ENCODE results near the gene MLEC.
"Not testable (repeated sequence)": the region's sequence is repeated elsewhere in the genome, so short reads cannot be mapped to it uniquely, and the experiment has no call there.

Gene MLEC

DNA sequence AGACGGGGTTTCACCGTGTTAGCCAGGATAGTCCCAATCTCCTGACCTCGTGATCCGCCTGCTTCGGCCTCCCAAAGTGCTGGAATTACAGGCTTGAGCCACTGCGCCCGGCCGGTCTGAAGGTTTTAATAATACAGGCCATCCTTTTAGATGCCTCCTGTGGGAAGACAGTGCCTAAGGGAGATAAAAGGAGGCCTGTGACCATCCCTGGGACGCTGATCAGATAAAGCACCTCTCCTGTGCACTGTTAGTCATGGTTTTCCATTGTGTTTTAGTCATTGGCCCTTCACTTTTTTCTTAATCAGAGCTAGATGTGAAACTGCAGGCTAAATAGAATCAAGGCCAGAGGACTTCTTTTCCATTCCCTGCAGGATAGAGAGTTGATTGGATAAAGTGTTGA, 31.1 kb downstream of the MLEC start:
- FAIRE-seq = no peak
- DNase-seq (ENCODE audit: extremely low spot score, insufficient read length, low read depth) = no peak

DNA sequence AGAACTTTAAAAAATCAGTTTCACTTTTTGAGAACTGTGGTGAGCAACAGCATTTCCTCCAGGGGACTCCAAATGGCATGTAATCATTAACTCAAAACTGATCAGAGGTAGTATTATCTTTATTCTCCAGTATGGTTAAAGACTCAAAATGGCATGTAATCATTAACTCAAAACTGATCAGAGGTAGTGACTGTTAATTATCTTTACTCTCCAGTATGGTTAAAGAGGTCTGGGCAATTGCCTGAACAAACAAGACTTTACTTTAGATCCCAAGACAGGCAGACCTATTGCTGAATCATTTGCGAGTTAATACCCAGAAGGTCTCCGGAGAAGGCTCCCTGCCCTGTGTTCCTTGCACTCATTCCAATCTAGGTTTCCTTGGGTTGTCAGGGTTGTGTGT, 32.1 kb downstream of the MLEC start:
- FAIRE-seq = peak; percentile 93

DNA sequence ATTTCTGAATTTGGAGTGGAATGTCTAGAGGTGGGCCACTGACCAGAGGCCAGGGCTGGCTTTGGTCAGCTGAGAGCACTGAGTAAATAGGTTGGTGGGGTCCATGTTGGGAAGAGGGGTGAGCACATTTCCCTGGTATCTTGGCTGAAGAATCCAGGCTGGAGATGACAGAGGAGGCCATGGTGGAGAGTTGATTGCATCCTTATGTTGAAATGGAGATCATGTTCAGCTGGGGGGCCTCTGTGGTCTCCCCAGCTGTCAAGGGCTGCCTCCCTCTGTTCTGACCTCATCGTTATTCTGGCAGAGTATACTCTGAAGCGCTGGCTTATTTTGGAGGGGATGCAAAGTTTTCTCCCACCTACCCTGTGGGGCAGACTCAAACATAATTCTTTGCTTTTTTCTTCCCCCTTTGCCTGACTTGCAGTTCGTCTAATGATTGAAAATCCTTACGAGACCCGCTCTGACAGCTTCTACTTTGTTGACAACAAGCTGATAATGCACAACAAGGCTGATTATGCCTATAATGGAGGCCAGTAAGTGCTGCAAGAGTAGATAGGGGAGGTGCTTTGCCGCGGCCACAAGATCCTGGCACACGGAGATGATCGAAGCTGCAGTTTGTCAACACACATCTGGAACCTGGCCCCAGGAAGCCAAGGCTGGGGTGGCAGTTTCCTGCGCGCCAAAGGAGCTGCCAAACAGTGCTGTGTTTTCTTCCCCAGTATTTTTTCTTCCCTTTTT, 32.7 kb downstream of the MLEC start:
- DNase-seq (ENCODE audit: extremely low spot score, insufficient read length, low read depth) (no peak), FAIRE-seq (no peak)

More for the DNA sequence above, 32.1 kb downstream of the MLEC start:
- DNase-seq (ENCODE audit: extremely low spot score, insufficient read length, low read depth) = no peak

DNA sequence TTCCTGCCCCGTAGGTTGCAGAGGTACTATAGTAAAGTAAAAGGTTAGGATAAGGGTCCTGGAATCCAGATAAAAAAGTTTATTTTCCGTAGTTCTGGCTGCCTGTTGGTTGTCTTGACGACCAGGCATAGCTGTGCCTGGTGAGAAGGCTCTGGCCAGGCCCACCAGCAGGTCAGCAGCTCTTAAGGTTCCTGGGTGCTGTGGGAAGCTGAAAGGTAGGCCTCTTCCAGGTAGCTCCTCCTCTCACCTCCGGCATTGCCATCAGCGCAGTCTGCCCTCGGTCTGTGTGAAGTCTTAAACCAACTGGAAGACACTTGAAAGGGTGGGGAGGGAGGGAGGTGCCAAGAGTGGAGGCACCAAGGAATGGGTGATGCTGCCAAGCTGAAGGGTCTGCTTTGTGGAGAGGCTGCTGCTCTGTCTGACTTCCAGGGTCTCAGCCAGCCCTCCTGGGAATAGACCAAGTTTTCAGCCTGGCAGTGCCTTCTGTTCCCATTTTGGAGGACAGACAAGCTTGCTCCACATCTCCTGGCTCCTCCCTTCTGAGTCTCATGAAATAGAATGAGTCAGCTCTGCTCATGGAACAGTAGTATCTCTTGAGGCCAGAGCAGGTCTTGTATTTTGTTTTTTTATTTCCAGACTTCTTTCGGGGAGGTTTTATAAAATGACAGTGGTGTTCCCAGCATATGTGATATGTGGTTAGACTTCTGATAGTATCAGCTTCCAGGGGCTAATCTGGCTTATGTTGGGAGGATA, 33.5 kb downstream of the MLEC start:
- DNase-seq (ENCODE audit: extremely low spot score, insufficient read length, low read depth) = no peak
- FAIRE-seq = no peak

DNA sequence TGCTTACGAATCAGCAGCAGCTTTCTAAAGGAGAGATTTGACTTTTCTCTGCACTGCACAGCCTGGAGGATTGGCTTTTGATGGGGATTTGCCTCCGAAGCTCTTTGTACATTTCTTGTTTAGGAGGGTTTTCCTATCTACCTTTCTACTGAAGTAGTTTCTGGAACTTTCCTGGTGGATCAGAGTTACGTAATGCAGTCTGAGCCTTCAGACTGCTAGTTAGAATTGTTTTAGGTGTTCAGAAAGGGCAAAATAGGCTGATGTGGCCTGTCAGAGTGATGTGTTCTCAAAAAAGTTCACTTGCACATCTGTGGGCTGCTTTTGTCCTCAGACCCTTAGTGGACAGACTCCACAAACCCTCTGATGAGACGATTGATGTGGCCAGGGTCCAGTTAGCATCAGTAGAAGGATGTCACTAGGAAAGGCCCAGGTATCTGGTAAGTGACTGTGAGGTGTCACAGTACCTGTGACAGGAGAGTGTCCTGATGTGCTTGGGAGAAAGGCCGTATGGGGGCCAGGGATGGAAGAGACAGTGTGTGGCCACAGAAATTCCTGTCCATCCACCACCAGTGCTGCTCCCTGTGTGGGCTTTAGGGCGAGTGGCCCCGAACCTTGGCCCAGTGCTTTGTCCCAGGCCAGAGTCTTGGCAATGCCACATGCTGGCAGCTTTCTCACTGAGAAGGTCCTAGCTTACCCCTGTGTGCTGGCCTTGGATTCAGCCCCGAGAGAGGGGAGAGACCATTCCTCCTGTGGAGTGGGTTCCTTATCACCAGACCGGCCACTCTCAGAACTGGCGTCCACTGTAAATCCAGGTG, 34.2 kb downstream of the MLEC start:
- FAIRE-seq (no peak), DNase-seq (ENCODE audit: extremely low spot score, insufficient read length, low read depth) (no peak)

DNA sequence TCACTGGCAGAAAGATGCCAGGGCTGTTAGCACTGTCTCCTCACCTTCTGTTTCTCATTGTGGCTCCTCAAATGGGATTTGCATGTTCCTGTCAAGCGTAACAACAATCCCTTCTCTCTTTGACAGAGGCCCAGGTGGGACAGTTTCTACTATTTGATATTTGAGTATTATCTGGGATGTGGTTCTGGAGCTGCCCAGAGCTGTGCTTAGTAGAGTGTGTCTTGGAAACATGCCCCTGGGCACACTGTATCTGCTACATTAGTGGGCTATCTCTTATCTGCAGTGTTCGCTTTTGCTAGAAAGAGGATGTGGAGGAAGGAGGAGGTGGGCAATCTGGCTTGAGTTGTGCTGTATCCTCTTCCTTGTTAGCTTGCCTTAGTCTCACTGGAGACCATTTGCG, 34.9 kb downstream of the MLEC start:
- DNase-seq (ENCODE audit: extremely low spot score, insufficient read length, low read depth) (no peak), FAIRE-seq (peak; percentile 38)

DNA sequence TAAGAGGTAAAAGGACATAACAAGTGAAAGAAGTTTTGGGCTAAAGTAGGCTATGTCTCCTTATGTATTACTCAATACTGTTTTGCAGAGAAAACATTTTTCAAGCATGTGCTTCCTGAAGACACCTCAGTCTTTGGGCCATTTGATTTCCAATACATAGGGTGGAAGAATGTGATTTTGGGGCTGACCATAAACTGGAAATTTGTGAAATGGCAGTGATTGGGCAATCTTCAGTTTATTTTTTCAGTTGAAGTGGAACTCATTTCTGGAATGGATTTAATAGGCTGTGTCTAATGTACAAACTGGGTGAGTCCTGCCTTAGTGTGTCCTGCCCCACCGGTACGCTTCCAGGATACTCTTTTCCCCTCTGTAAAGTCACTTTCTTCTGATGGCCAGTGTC, 35.8 kb downstream of the MLEC start:
- no peak for DNase-seq (ENCODE audit: extremely low spot score, insufficient read length, low read depth)
- no peak for FAIRE-seq

DNA sequence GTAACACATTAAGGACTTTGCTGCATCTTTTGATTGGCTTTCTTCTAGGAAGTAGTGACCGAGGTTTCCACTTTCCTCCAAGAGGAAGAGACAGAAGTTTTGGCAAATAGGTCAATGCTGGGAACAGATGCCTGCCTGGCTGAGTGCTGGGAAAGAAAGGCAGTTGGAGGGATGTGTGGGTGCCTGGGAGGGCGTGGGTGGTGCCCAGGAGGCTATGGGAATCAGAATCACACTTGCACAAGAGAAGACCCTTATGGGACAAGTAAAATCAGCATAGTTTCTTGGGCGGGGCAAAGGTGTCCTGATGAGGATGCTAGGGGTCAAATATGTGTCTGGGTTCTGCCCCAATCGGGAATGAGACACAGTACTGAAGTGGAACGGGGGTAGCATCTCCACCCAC, 37.8 kb downstream of the MLEC start:
- FAIRE-seq (no peak), DNase-seq (ENCODE audit: extremely low spot score, insufficient read length, low read depth) (no peak)

DNA sequence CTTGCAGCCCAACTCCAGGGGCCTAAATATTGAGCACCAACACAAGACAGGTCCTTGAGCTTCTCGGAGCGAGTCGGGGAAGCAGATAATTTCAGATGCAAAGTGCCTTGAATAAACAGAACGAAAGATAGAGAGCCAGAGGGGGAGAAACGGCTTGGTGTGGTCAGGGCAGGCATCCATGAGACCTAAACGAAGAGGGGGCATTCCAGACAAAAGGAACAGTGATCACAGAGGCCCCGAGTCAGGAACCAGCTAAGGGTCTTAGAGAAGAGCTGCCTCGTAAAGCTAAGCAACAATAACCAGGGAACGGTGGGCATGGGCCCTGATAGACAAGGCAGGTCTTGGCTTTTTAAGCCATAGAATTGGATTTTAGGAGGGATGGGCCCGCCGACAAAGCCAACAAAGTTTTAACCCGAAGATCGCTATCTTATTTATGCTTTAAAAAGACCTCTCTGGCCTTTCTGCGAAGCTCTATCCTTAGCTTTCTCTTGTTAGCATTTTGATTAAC, 38.3 kb downstream of the MLEC start:
- DNase-seq (ENCODE audit: extremely low spot score, insufficient read length, low read depth) (no peak), FAIRE-seq (no peak)

DNA sequence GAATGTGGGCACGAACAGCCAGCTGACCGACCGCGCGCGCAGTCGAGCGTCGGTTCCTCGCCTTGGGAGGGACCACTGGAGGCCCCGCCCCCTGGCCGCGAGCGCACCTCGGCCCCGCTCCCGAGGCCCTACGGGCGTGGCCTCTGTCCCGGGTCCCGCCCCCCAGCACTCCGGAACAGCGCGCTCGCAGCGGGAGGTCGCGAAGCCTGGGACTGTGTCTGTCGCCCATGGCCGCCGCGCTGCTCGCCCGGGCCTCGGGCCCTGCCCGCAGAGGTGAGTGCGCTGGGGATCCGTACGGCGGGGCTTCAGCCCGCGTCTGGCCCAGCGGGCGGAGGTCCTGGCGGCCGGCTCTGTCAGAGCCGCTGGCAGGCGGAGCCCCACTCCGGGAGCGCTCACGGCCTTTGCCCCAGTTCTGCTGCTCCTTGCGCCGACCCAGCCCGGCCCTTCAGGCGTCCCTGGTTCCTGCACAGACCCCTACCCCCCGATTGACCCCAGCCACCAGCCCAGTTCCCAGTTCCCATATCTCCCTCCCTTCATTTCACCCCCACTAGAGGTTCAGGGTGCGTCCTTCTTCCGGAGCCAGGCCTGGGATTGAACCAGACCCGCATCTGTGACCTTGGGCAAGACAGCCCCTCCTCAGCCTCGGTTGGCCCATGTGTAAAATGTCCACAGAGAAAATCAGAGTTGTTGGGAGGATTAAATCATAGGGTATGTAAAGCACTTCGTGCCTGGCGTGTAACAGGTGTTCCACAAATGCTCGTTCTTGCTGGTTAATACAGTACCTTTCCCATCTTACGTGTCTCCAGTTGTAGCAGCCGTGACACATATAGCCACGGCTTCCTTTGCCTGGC, 38.9 kb downstream of the MLEC start, which contains the start of gene ACADS:
Gene ACADS, plus strand, starts transcription at position 168 of the 851 bp plus-strand sequence. Its CDS starts 60 bp downstream, at position 228.
- DNase-seq (ENCODE audit: extremely low spot score, insufficient read length, low read depth) = peak; percentile 99

DNA sequence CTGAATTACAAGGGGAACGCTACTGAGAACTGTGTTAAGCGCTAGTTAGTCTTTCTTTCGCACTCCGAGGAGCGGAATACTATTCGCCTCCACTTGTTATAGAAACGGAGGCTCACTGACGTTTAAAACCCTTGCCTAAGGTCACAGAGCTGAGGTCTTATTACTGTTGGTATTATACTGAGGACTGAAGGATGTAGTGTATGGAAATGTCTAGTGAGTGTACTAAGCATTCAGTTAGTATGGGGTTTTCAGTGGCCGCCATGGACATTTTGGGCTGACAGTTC, 39.5 kb downstream of the MLEC start:
- FAIRE-seq (no peak), DNase-seq (ENCODE audit: extremely low spot score, insufficient read length, low read depth) (no peak)

More for the DNA sequence above, 38.9 kb downstream of the MLEC start, which contains the start of gene ACADS:
- peak; percentile 87 for FAIRE-seq

DNA sequence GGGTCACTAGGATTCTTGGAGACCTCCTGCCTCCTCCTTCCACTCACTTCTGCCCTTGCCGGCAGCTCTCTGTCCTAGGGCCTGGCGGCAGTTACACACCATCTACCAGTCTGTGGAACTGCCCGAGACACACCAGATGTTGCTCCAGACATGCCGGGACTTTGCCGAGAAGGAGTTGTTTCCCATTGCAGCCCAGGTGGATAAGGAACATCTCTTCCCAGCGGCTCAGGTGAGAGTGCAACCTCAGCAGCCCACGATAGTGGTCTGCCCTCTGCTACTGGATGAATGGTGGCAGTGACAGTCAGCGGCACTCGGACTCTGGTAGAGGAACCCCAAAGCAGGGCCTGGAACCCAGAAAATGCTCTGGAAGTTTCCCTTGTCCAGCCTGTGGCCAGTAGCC, 40.0 kb downstream of the MLEC start:
- FAIRE-seq = no peak
- no peak for DNase-seq (ENCODE audit: extremely low spot score, insufficient read length, low read depth)

DNA sequence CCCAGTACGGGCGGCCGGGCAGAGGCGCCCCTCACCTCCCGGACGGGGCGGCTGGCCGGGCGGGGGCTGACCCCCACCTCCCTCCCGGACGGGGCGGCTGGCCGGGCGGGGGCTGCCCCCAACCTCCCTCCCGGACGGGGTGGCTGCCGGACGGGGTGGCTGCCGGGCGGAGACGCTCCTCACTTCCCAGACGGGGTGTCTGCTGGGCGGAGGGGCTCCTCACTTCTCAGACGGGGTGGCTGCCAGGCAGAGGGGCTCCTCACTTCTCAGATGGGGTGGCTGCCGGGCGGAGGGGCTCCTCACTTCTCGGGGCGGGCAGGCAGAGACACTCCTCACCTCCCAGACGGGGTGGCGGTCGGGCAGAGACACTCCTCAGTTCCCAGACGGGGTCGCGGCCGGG, 45.2 kb downstream of the MLEC start:
- FAIRE-seq; DNase-seq (ENCODE audit: extremely low spot score, insufficient read length, low read depth): not testable (repeated sequence)

DNA sequence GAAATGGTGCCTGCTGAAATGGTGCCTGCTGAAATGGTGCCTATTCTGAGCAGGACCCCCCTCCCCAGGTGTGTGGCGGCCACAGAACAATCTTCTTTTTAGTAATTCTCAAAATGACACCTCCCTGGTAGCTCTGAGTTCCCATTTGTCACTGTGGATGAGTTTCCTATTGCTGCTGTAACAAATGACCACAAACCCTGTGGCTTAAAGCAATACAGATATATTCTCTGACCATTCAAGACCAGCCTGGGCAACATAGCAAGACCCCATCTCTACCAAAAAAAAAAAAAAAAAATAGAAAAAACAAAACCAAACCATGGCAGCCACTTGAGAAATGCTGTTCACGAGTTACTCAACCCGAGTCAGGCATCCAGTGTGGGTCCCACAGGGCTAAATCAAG, 46.6 kb downstream of the MLEC start:
- no peak for FAIRE-seq
- DNase-seq (ENCODE audit: extremely low spot score, insufficient read length, low read depth) = no peak

DNA sequence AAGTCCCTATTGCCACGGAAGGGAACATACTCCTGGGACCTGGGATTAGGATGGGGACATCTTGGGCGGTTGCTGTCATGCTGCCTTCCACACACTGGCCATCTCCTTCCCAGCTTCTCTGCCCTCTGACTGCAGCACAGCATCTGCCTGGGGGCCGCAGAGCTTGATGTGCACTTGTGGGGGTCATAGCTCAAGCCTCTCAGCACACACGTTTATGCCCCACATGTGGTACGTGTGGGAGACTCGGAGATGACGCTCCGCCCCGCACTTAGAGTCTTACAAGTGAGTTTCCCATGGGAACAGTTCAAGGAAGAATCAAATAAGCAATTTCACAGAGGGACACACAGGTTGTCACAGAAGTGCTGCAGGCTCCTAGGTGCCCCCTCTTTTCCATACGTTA, 47.3 kb downstream of the MLEC start:
- FAIRE-seq = no peak

DNA sequence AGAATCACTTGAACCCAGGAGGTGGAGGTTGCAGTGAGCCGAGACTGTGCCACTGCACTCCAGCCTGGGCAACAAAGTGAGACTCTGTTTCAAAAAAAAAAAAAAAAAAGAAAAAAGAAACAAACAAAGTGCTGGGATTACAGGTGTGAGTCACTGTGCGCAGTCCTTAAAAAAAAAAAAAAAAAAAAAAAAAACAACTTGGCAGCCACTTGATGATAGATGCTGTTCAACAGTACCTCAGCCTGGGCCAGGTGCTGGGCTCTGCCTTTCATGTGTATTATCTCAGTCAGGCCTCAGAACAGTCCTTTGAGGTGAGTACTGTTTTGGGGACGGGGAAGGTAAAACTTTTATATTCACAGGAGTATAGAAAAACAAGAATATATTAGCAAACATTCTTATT, 48.2 kb downstream of the MLEC start:
- DNase-seq (ENCODE audit: extremely low spot score, insufficient read length, low read depth) (no peak), FAIRE-seq (no peak)

More for the DNA sequence above, 47.3 kb downstream of the MLEC start:
- DNase-seq (ENCODE audit: extremely low spot score, insufficient read length, low read depth) = no peak

DNA sequence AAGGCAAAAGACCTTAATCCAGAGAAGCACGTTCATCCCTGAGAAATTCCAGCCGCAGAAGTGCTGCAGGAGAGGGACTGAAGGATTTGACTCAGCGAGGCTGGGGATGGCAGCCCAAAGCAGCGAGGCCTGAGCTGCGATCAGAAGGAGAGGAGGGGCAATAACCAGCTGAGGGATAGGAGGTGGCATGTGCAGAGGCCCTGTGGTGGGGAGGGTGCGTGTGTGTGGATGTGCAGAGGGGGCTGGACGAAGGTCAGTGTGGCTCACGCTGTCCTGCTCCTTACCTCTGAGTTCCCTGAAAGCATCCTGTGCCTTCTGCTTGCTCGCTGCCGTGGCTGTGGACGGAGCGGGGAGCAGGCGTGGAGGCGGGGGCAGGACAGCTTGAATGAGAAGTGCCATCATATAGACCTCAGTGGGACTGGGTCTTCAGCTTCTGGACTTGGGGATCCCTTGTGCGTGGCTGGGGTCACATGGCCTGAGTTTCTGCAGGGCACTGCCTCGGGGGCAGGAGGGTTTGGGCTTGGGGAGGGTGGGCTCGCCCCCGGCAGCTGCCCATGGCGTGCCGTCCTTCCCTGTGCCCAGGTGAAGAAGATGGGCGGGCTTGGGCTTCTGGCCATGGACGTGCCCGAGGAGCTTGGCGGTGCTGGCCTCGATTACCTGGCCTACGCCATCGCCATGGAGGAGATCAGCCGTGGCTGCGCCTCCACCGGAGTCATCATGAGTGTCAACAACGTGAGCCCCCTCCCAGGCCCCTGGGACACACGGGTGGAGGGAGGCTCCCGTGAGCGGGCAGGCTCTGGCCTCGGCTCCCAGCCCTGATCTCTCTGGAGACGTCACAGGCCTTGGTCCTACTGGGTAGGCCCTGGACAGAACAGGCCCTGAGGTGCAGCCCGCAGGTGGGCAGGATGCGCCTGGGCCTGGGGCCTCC, 49.7 kb downstream of the MLEC start:
- DNase-seq (ENCODE audit: extremely low spot score, insufficient read length, low read depth) (no peak), FAIRE-seq (no peak)

DNA sequence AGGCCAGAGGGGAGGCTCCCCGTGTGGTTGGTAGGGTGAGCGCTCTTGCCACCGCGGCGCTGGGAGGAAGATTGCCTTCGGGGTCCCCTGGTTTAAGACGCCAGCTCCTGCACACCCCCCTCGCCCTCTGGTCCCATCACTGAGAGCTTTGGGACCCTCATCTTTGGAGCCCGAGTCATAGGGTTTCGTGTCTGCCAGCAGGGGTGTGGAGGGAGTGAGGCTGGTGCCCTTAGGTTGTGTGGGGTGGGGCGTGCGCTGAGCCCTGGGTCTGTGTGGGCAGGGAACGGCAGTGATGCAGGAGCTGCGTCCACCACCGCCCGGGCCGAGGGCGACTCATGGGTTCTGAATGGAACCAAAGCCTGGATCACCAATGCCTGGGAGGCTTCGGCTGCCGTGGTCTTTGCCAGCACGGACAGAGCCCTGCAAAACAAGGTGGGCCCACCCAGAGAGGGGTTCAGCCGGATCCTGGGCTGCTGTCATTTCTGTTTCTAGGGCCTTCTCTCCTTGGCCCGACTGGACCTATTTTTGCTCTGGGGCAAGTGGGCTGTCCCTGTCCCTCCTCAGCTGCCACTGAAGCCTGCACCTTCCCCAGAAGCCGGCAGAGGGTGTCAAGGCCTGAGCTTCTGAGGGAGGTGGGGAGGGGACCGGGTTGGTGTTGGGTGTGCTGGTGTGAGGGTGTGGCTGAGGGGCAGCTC, 50.8 kb downstream of the MLEC start:
- DNase-seq (ENCODE audit: extremely low spot score, insufficient read length, low read depth) (no peak), FAIRE-seq (no peak)
